ENCODE measurements around the gene KRTAP2-4. TPM values are rescaled to one million over a fixed set of nuclear protein-coding genes. Genes with fewer than 3 reads are reported as not detected.
"Not testable (repeated sequence)": the region's sequence is repeated elsewhere in the genome, so short reads cannot be mapped to it uniquely, and the experiment has no call there.

KRTAP2-4 gene
- total RNA-seq, 1 experiment from 2014 or later = 0.76 TPM

GRCh38 chr17:41101586-41102259 lies 36.0 kb upstream of the KRTAP2-4 start, which contains the start of gene KRTAP4-16:
TSS of gene KRTAP4-16 (minus strand) at chr17:41102209. CDS start at chr17:41102209, 0 bp downstream.
- intact Hi-C loops (cut with micrococcal nuclease) = no loop called here
- Histone ChIP-seq H2AFZ (ENCODE audit: low read depth, low read length, poor library complexity, severe bottlenecking) (no peak within 1 kb of the TSS), H4K20me1 (ENCODE audit: insufficient read depth) (no peaks in the 10 kb centered on the region), H3K79me2 (ENCODE audit: insufficient read depth, low read length) (no peaks in the 10 kb centered on the region), H3K27me3 (ENCODE audit: insufficient read depth, low read length) (no peaks in the 10 kb centered on the region), H3K9me3 (ENCODE audit: control insufficient read depth in 1 of 2, insufficient read depth in 1 of 2, low read depth in 1 of 2, low read length in 2 of 2) (no peaks in the 10 kb centered on the region), H3K9ac (ENCODE audit: low read length) (peak within 1 kb of the TSS; percentile 8; the same call in 1 of the 2 replicates), H3K27ac (ENCODE audit: low read depth, low read length) (peak within 1 kb of the TSS; percentile 75), H3K4me2 (ENCODE audit: low read length) (peak within 1 kb of the TSS; percentile 19; the same call in 1 of the 2 replicates), H3K36me3 (ENCODE audit: control insufficient read depth in 1 of 2, insufficient read depth in 2 of 2, low read length in 2 of 2) (peaks cover 0 to 4% of the 10 kb centered on the region in 2 experiments; a peak in 1 of 4 replicates), H3K9me2 (ENCODE audit: insufficient read depth) (no peaks in the 10 kb centered on the region), H3K4me1 (ENCODE audit: control insufficient read depth in 1 of 2, insufficient read depth in 2 of 2, low read length in 2 of 2) (peaks cover 13 to 56% of the 10 kb centered on the region in 2 experiments), H3K4me3 (replicated peaks in 1 of 2; ENCODE audit: low read depth in 1 of 2, low read length in 2 of 2) (no peak within 1 kb of the TSS)
- BruUV-seq (replicated peaks) = no TSS peak
- POLR2A ChIA-PET = no interaction called here
- DNase-seq (ENCODE audit: low read depth, low spot score) (no peak), ATAC-seq (no peak)
- RAD21 ChIA-PET (ENCODE audit: low non-redundant PET in 1 of 2, low total read pairs in 2 of 2, uncharacterized antibody in 2 of 2, unreplicated experiment in 2 of 2) = no interaction called here
- TF ChIP-seq JUND (IDR thresholded peaks at IDR 0.05) = no peak
- CTCF ChIA-PET = no interaction called here

- H3K4me2 ChIP-seq (ENCODE audit: low read length); BruUV-seq (replicated peaks); H3K4me3 ChIP-seq (replicated peaks in 1 of 2; ENCODE audit: low read depth in 1 of 2, low read length in 2 of 2); H3K27ac ChIP-seq (ENCODE audit: low read depth, low read length); RAD21 ChIA-PET (ENCODE audit: low non-redundant PET in 1 of 2, low total read pairs in 2 of 2, uncharacterized antibody in 2 of 2, unreplicated experiment in 2 of 2); H3K36me3 ChIP-seq (ENCODE audit: control insufficient read depth in 1 of 2, insufficient read depth in 2 of 2, low read length in 2 of 2); intact Hi-C loops (cut with micrococcal nuclease); H3K9me2 ChIP-seq (ENCODE audit: insufficient read depth); H3K9me3 ChIP-seq (ENCODE audit: control insufficient read depth in 1 of 2, insufficient read depth in 1 of 2, low read depth in 1 of 2, low read length in 2 of 2); POLR2A ChIA-PET; H3K27me3 ChIP-seq (ENCODE audit: insufficient read depth, low read length); DNase-seq (ENCODE audit: low read depth, low spot score); ATAC-seq; H3K9ac ChIP-seq (ENCODE audit: low read length); H2AFZ ChIP-seq (ENCODE audit: low read depth, low read length, poor library complexity, severe bottlenecking); CTCF ChIA-PET; H4K20me1 ChIP-seq (ENCODE audit: insufficient read depth); H3K79me2 ChIP-seq (ENCODE audit: insufficient read depth, low read length): not testable (repeated sequence)
- H3K4me1 ChIP-seq (ENCODE audit: control insufficient read depth in 1 of 2, insufficient read depth in 2 of 2, low read length in 2 of 2) = peaks cover 9 to 39% of the 10 kb centered on the region in 2 experiments
- TF ChIP-seq MAX (IDR thresholded peaks at IDR 0.05) = 0 out of 2 replicates have a peak, but pooled peaks have one; percentile 27
These were observed 34.2 kb upstream of the KRTAP2-4 start for GRCh38 chr17:41099682-41100480.
